Islet precursor cell (in vitro differentiated cells): ENCODE data around the gene ADK.
A peak's percentile ranks its signal among the peaks of the same experiment; 100 is the strongest.

Source experiments
- DNase-seq: peaks from one replicate; pipeline ENCODE4 v3.0.0-alpha.2; 2018

Gene ADK

GRCh38 chr10:74371696-74372095, 220.7 kb downstream of the ADK start:
- no peak for DNase-seq

DNA sequence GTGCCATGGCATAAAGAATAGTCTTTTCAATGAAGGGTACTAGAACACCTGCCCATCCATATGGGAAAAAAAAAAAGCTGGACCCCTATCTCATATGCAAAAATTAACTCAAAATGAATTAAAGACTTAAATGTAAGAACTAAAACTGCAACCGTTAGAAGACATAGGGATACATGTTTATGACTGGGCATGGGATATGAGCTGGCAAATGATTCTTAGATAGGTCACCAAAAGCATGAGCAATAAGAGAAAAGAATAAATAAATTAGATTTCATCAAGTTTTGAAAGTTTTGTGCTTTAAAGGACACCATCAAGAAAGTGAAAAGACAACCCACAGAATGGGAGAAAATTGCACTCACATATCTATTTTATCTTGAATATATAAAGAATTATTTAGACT, 222.0 kb downstream of the ADK start:
- no peak for DNase-seq

GRCh38 chr10:74377476-74377875, 226.5 kb downstream of the ADK start:
- no peak for DNase-seq

DNA sequence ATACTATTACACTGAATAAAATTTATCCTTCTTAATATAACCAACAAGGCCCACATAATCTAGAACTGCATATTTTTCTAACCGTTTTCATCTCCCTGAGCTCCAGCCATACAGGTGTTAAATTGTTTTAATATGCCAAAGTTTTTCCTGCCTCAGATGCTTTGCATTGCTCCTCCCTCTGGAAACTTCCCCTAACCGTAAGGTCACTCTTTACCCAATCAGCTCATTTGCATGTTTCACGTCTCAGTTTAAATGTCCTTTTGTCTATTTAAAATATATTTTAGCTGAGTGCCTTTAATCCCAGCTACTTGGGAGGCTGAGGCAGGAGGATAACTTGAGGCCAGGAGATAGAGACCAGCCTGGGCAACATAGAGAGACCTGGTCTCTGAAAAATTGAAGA, 228.5 kb downstream of the ADK start:
- DNase-seq: no peak

DNA sequence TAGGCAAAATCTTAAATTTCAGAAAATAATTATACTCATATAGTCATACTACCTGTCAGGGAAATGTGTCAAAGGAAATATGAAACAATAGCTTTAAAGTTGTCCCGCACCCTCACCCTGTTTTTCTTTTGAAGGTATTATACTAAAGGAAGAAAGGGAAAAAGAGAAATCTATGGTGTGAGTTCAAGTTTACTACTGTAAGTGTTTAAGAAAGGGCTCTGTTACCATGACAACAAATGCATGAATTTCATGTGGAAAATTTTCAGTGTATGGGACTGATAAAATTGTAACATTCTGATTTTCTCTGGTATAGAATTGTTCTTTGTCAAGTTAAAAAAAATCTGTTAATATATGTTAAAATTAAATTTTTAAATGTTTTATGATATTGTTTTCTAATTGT, 229.8 kb downstream of the ADK start:
- no peak for DNase-seq

DNA sequence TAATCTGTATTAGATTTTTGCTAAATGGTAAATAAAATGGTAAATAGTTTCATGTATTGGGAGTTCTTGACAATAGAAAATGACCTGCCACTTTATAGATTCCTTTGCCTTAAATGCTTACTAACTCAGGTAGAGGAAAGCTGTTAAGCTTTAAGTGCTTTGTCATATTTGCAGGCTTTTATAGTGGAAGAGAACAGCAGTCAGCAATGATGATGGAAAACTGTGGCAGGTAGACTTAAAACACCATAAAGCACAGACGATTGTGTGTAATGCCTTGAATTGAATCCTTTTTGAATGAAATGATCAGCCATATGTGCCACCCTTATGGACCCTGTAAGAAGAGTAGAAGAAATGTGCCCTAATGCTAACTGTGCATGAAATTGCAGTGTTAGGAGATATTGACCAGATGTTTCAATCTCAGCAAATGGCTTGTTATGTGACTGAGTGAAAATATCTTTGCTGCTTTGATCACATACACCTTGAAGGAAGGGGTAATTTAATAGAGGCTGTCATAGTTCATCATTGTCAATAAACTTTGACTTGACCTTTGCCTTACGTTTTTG, 230.4 kb downstream of the ADK start:
- no peak for DNase-seq

DNA sequence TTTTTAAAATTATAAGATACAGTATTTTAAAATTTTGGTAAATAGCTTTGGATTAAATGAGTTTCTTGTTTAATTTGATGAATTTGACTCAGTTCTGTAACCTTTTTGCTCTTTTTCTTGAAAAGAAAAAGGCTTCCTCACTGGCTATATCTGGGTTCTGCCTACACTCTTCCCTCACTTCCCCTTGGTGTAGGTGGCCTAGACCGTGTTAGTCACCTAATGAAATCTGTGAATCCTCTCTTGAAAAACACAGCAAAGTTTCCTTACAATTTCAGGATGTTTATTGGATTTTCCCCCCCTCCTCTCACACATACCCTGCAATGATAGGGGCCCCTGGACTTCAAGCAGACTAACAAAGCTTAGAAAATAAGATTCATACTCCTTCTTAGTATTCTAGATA, 231.6 kb downstream of the ADK start:
- no peak for DNase-seq

- DNase-seq: no peak
Observed at GRCh38 chr10:74383642-74384041, 232.6 kb downstream of the ADK start.

- DNase-seq: no peak
Observed at GRCh38 chr10:74384615-74385183, 233.7 kb downstream of the ADK start.

GRCh38 chr10:74388801-74389200, 237.8 kb downstream of the ADK start:
- DNase-seq: no peak

DNA sequence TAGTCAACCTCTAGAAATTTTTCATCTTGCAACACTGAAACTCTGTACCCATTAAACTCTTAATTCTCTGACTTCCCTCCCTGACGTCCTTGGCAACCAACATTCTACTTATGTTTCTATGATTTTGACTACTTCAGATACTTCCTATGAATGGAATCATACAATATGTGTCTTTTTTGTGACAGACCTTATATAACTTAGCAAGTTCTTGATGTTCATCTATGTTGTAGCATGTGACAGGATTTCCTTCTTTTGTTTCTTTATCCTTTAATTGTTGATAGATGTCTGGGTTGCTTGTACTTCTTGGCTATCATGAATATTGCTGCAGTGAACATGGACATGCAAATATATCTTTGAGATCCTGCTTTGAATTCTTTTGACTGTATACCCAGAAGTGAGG, 240.8 kb downstream of the ADK start:
- no peak for DNase-seq

DNA sequence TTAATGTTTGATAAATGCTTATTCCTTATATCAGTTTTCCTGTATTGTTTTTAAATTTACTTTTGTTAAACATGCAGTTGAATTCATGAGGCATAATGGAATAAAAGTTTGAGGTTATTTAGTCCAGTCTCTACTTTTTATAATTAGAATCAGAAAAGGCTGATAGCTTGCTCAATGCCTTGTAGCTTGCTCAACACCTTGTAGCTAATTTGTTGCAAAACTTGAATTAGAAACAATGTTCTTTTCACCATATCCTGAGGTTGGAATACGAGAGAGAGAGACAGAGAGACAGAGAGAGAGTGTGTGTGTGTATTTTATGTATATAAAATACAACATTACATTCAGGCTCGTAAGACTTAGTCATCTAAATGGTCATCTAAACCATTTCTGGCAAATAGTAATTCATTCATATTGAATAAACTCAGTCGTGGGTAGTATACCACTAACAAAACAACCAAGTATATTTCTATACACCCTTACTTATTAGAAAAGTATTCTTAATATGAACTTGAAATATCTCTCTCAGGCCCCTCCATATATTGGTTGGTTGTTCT, 243.5 kb downstream of the ADK start:
- DNase-seq: no peak

DNA sequence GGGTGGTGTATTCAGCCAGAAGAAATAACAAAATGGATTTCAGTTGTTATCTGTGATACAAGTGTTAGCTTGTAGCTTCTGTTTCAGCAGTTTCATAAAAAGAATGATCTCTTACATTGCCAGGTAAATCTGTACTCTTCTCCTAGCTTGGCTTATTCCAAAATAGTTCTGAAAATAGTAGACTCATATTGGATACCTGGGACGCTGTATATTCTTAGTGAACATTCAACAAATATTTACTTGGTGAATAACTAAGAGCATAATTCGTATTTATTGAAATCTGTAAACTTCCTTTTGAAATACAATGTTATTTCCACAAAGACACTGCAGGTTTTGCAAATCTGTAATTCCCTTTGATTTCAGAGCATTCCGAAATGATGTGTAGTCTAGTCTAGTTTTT, 249.2 kb downstream of the ADK start:
- DNase-seq: no peak

- no peak for DNase-seq
Observed at GRCh38 chr10:74406006-74406405, 255.0 kb downstream of the ADK start.

DNA sequence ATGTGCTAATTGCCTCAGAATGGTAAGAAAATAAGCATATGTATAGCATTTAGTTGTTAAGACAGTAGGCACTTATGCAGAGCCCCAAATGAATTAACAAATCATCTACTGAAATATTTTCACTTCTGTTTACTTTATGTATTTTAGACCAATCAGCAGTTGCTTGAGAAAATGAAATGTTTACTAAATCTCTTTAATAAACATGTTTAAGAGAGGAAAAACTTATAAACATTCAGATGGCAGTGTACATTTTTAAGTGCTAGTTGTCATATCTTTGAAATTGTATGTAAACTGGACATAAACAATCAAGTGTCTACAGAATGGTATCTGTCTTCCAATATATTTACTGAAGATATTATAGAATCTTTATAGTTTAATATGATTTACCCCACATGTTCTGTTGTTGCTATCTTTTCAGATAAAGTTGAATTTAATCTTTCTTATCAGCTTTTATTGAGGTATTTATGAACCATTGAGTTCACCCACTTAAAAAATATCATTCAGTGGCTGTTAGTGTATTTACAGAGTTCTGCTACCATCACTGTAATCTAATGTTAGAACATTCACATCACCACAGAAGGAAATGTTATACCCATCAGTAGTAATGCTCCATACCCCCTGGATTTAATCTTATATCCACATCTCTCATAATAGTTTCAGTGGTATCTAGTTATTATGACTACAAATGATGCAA, 264.3 kb downstream of the ADK start:
- no peak for DNase-seq

- no peak for DNase-seq
Observed at GRCh38 chr10:74417397-74417796, 266.4 kb downstream of the ADK start.

DNA sequence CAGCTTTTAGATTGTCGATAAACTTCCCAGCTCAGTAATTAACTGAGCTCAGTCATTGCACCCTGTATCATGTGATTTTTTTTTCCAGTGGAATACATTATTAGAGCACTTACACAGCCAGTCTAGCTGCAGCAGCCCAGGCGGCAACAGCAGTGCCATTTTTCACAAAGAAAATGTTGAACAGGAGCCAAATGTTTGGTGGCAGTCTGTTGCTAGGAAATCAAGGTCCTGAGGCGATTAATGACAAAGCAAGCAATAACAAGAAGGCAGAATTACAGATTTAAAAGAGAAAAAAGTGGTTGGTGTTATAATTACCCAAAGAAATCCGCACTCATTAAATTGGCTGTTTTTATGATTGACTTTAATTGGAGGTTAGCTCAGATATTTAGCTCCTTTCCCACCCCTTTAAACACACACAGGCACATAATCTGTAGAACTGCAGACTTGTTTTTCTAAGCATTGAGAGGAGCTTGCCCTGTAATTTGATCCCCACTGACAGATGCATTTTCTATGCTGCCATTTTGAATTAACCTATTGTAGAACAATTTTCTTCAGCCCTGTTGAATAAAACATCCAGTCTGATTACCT, 267.4 kb downstream of the ADK start:
- peak; percentile 57 for DNase-seq

GRCh38 chr10:74419491-74419951, 268.5 kb downstream of the ADK start:
- no peak for DNase-seq

DNA sequence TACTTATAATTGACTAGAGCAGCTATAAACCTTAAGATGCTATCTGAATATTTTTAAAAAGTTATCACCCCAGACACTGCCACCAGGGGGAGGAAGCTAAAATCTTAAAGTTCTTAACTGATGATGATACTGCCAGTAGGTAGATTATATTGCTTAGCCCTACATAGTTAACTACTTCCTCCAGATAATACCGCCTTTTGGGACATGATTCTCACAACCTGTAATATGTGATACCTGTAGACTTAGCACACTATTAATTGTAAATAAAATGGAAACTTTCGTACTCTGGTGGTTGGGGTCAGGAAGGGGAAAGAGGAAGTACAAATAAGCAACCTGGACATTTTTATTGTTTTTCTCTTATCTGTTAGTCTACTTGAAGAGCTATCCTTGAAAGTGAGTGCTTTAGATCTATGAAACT, 268.9 kb downstream of the ADK start:
- DNase-seq: no peak

DNA sequence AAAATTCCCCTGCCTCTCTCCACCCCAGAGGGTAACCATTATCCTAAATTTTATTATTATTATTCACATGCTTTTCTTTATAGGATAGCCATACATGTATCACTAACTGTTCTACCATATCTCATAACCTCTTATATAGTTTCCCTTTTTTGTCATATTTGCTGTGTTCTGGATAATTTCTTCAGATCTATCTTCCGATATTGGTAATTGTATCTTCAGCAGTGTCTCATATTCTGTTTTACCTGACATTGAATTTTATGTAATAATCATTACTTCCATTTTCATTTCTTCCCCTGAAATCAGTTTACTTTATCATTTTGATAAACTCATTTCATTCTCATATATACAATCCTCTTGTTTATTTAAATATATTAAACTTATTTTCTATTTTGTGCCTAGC, 273.5 kb downstream of the ADK start:
- DNase-seq: no peak

- no peak for DNase-seq
Observed at GRCh38 chr10:74425456-74426001, 274.5 kb downstream of the ADK start.

DNA sequence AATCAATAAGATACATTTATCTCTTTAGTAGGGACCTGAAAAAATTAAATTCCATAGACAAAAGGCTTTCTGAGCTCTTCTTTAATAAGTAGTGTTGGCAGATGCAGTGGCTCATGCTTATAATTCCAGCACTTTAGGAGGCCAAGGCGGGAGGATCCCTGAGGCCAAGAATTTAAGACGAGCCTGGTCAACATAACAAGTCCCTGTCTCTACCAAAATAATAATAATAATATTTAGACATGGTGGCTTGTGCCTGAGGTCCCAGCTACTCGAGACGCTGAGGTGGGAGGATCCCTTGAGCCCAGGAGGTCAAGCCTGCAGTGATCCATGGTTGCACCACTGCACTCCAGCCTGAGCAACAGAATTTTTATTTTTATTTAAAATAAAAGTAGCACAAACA, 280.8 kb downstream of the ADK start:
- no peak for DNase-seq

GRCh38 chr10:74432841-74433594, 282.0 kb downstream of the ADK start:
- no peak for DNase-seq
